GM23248 (cell line): Measurements from ENCODE around the gene DCAF16. TPM values are rescaled to one million over a fixed set of nuclear protein-coding genes. Genes with fewer than 3 reads are reported as not detected.

ENCODE experiments used
- DNase-seq: peaks from one replicate; pipeline ENCODE4 v3.0.0-alpha.2; 2015
- H2AFZ ChIP-seq: fragments of 200-600 bp; sonication (generic); 2 replicates; pipeline ENCODE4 v1.6.1; 2016; ENCODE audit warnings: antibody characterized with exemption
- H3F3A ChIP-seq: fragments of 200-600 bp; sonication (generic); 2 replicates; pipeline ENCODE4 v1.6.1; 2016; ENCODE audit warnings: mild to moderate bottlenecking, antibody characterized with exemption, mixed run types; ENCODE audit not compliant: insufficient read depth
- H3K27ac ChIP-seq: fragments of 200-600 bp; sonication (generic); 2 replicates; pipeline ENCODE4 v1.5.1; 2016; ENCODE audit warnings: mild to moderate bottlenecking
- H3K27me3 ChIP-seq: fragments of 200-600 bp; sonication (generic); replicated peaks from 2 replicates; pipeline ENCODE4 v1.6.1; 2016; ENCODE audit warnings: mild to moderate bottlenecking; ENCODE audit not compliant: insufficient read depth
- H3K36me3 ChIP-seq: fragments of 200-600 bp; sonication (generic); 2 replicates; pipeline ENCODE4 v1.6.1; 2016; ENCODE audit warnings: low read depth, mild to moderate bottlenecking
- H3K4me1 ChIP-seq: fragments of 200-600 bp; sonication (generic); 2 replicates; pipeline ENCODE4 v1.6.1; 2016; ENCODE audit warnings: mild to moderate bottlenecking; ENCODE audit not compliant: insufficient read depth
- H3K4me2 ChIP-seq: fragments of 200-600 bp; sonication (generic); one replicate; pipeline ENCODE4 v1.6.1; 2016; ENCODE audit warnings: mild to moderate bottlenecking; ENCODE audit not compliant: unreplicated experiment
- H3K4me3 ChIP-seq: fragments of 200-600 bp; sonication (generic); 2 replicates; pipeline ENCODE4 v1.5.1; 2016; ENCODE audit warnings: mild to moderate bottlenecking
- H3K79me2 ChIP-seq: fragments of 200-600 bp; sonication (generic); 2 replicates; pipeline ENCODE4 v1.6.1; 2016; ENCODE audit warnings: mild to moderate bottlenecking; ENCODE audit not compliant: insufficient read depth
- H3K9ac ChIP-seq: fragments of 200-600 bp; sonication (generic); 2 replicates; pipeline ENCODE4 v1.6.1; 2016; ENCODE audit warnings: mild to moderate bottlenecking
- H3K9me2 ChIP-seq: fragments of 200-600 bp; sonication (generic); 2 replicates; pipeline ENCODE4 v1.6.1; 2016; ENCODE audit warnings: mixed run types, mild to moderate bottlenecking, moderate library complexity; ENCODE audit not compliant: insufficient read depth
- H3K9me3 ChIP-seq: fragments of 200-600 bp; sonication (generic); one replicate; pipeline ENCODE4 v1.6.1; 2017; ENCODE audit warnings: low read depth
- H4K20me1 ChIP-seq: fragments of 200-600 bp; sonication (generic); 2 replicates; pipeline ENCODE4 v1.6.0; 2016; ENCODE audit not compliant: insufficient read depth
- EZH2 ChIP-seq: fragments of 200-600 bp; sonication (generic); IDR thresholded peaks from 2 replicates; pipeline ENCODE4 v1.6.1; 2018; ENCODE audit warnings: antibody characterized with exemption, mild to moderate bottlenecking; ENCODE audit not compliant: insufficient read depth, poor library complexity, severe bottlenecking
- EZH2phosphoT487 ChIP-seq: fragments of 200-600 bp; sonication (generic); IDR thresholded peaks from 2 replicates; pipeline ENCODE4 v1.6.1; 2018; ENCODE audit warnings: antibody characterized with exemption, moderate library complexity, mild to moderate bottlenecking, low read depth; ENCODE audit not compliant: insufficient read depth
- WGBS, 2 experiments: methylation state at CpG; one replicate each; pipeline ENCODE4 v1.1.6; 2015 to 2017; ENCODE audit warnings: low lambda C conversion rate in 2 of 2, low coverage in 1 of 2; ENCODE audit errors: missing lambda C conversion rate in 2 of 2; 5-methylcytosine and 5-hydroxymethylcytosine counted together
- in situ Hi-C: fragments of 300-500 bp; cut with MboI; formaldehyde crosslinking; loops from 2 replicates; pipeline ENCODE4 v1.15.0; 2020
- polyA plus RNA-seq: library from polyadenylated mRNA; unstranded; fragments of >200 nt; fragmentation: Nextera tagmentation; extraction: Ambion mirVana; gene quantifications from 2 replicates; pipeline ENCODE4 v1.2.1, GENCODE V29; 2016
- total RNA-seq: library from RNA; depleted of rRNA; stranded (reverse); fragments of >200 nt; shearing (Covaris generic); gene quantifications from 2 replicates; pipeline ENCODE4 v1.2.3, GENCODE V29; 2014

The DCAF16 gene
- total and polyA plus RNA-seq, 2 experiments from 2014 or later: 11.8 to 24.4 TPM

DNA sequence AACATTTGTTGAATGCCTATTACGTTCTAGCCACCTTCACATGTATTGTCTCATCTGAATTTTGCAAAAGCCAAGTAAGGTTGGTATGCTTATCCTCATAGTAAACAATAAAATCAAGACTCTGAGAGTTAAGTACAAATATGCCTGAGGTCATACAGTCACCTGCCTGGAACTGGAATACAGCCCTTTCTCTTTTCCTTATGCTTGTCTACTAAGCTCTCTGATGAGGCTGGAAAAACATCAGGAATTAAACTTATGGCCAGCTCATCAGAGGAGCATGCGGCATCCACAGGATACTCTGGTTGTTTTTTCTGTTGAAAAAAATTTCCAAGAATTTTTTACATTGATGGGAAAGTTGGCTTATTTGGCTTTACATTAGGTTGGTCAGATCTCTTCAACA lies 35.7 kb upstream of the DCAF16 start:
- Histone ChIP-seq H3K4me3 (no peak overlapping the region), H3K9me2 (no peaks in the 10 kb centered on the region), H3K4me2 (no peak overlapping the region), H3F3A (no peaks in the 10 kb centered on the region), H3K9me3 (no peaks in the 10 kb centered on the region), H4K20me1 (no peaks in the 10 kb centered on the region), H3K79me2 (no peaks in the 10 kb centered on the region), H3K27me3 (no peaks in the 10 kb centered on the region), H2AFZ (no peak overlapping the region), H3K4me1 (no peaks in the 10 kb centered on the region), H3K27ac (no peak overlapping the region), H3K36me3 (peaks cover 12% of the 10 kb centered on the region), H3K9ac (no peak overlapping the region)
- DNase-seq: no peak
- TF ChIP-seq EZH2phosphoT487: no peak
- TF ChIP-seq EZH2: no peak
- 100% methylated on average over 2 of the region's 2 CpGs for WGBS, 2 experiments
- in situ Hi-C loops: no loop called here

- in situ Hi-C loops: loop anchor here (25.0 kb wide), 1 partner anchor 262 kb away; no protein-coding TSS in a partner anchor
- H3F3A ChIP-seq: no peaks in the 10 kb centered on the region
- DNase-seq: no peak
- H3K27ac ChIP-seq: no peak overlapping the region
- 97% methylated on average over 1 of the region's 1 CpG for WGBS, 2 experiments
- no peaks in the 10 kb centered on the region for H3K9me2 ChIP-seq
- no peak overlapping the region for H3K4me2 ChIP-seq
- no peaks in the 10 kb centered on the region for H3K4me1 ChIP-seq
- no peak overlapping the region for H3K4me3 ChIP-seq
- TF ChIP-seq EZH2 (no peak), EZH2phosphoT487 (no peak)
- no peaks in the 10 kb centered on the region for H3K9me3 ChIP-seq
- H3K36me3 ChIP-seq: peaks cover 11% of the 10 kb centered on the region; the same call in 1 of the 2 replicates
- no peaks in the 10 kb centered on the region for H4K20me1 ChIP-seq
- peaks cover 24% of the 10 kb centered on the region for H3K79me2 ChIP-seq
- H2AFZ ChIP-seq: peak overlapping the region; percentile 67
- no peaks in the 10 kb centered on the region for H3K27me3 ChIP-seq
- no peak overlapping the region for H3K9ac ChIP-seq
Observed at GRCh38 chr4:17823871-17824669, 13.5 kb upstream of the DCAF16 start.

- Histone ChIP-seq H3K36me3 (peaks cover 5% of the 10 kb centered on the region; the same call in 1 of the 2 replicates), H3K4me2 (peak overlapping the region; percentile 28), H3K9me2 (no peaks in the 10 kb centered on the region), H3F3A (no peaks in the 10 kb centered on the region), H3K9ac (no peak overlapping the region), H2AFZ (peak overlapping the region; percentile 95), H3K27me3 (no peaks in the 10 kb centered on the region), H3K4me1 (peaks cover 25% of the 10 kb centered on the region), H3K27ac (no peak overlapping the region), H3K4me3 (peak overlapping the region; percentile 40), H4K20me1 (no peaks in the 10 kb centered on the region), H3K9me3 (no peaks in the 10 kb centered on the region), H3K79me2 (peaks cover 94% of the 10 kb centered on the region)
- peak; percentile 84 for DNase-seq
- in situ Hi-C loops: loop anchor here (25.0 kb wide), 1 partner anchor 255 kb away; no protein-coding TSS in a partner anchor
- 50 to 57% methylated on average over 5 of the region's 5 CpGs for WGBS, 2 experiments
- TF ChIP-seq EZH2 (no peak), EZH2phosphoT487 (no peak)
Observed at GRCh38 chr4:17817027-17817426, 6.5 kb upstream of the DCAF16 start.

DNA sequence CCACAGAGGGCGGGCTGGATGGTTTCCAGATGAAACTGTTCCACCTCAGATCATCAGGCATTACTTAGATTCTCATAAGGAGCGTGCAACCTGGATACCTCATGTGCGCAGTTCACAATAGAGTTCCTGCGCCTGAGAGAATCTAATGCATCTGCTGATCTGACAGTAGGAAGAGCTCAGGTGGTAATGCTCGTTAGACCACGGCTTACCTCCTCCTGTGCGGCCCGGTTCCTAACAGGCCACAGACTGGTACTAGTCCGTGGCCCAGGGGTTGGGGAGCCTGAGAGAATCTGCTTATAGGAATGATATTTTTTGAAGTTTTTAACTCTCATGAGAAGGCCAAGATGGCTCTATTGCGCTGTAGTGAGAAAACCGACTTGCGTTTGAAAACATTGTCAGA lies 5.6 kb upstream of the DCAF16 start:
- Histone ChIP-seq H3K27me3 (no peaks in the 10 kb centered on the region), H3K79me2 (peaks cover 96% of the 10 kb centered on the region), H2AFZ (peak overlapping the region; percentile 95), H3K4me1 (peaks cover 28% of the 10 kb centered on the region), H3K4me3 (no peak overlapping the region), H3K27ac (no peak overlapping the region), H3K9me2 (no peaks in the 10 kb centered on the region), H3K4me2 (no peak overlapping the region), H3K9me3 (no peaks in the 10 kb centered on the region), H3K36me3 (peaks cover 5% of the 10 kb centered on the region; the same call in 1 of the 2 replicates), H4K20me1 (no peaks in the 10 kb centered on the region), H3F3A (no peaks in the 10 kb centered on the region), H3K9ac (no peak overlapping the region)
- no peak for TF ChIP-seq EZH2phosphoT487
- no peak for TF ChIP-seq EZH2
- WGBS, 2 experiments: 93 to 95% methylated on average over 12 of the region's 12 CpGs
- in situ Hi-C loops: loop anchor here (25.0 kb wide), 1 partner anchor 254 kb away; no protein-coding TSS in a partner anchor
- DNase-seq: no peak
